SIG-M5 treated with dmso at 0.1 percent for 504 hours (cell line): ENCODE results near the gene MYO3B.

Source experiments
- DNase-seq: peaks from one replicate; lab custom pipeline; 2025; ENCODE audit not compliant: unreplicated experiment; lab: John Stamatoyannopoulos, UW

The MYO3B gene

GRCh38 chr2:170501421-170502043 is 323.6 kb downstream of the MYO3B start:
- no peak for DNase-seq

GRCh38 chr2:170502361-170503130 is 324.6 kb downstream of the MYO3B start:
- DNase-seq: no peak

DNA sequence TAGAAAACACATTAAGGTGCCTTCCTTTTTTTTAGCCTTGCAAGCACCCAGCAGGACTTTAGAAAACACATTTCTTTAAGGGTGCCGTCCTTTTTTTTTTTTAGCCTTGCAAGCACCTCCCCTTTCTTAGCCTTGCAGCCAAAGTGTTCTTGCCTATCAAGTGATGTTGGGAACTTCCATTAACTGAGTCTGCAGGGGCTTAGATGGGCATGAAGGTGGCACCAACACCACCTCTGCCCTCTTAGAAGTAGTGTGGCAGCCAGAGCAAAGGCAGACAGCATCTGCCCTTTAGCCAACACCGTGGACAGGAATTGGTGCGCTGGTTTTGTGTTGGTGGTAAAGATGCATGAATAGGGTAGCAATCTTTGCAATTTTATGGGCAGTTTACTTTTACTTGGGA is 325.6 kb downstream of the MYO3B start:
- no peak for DNase-seq

DNA sequence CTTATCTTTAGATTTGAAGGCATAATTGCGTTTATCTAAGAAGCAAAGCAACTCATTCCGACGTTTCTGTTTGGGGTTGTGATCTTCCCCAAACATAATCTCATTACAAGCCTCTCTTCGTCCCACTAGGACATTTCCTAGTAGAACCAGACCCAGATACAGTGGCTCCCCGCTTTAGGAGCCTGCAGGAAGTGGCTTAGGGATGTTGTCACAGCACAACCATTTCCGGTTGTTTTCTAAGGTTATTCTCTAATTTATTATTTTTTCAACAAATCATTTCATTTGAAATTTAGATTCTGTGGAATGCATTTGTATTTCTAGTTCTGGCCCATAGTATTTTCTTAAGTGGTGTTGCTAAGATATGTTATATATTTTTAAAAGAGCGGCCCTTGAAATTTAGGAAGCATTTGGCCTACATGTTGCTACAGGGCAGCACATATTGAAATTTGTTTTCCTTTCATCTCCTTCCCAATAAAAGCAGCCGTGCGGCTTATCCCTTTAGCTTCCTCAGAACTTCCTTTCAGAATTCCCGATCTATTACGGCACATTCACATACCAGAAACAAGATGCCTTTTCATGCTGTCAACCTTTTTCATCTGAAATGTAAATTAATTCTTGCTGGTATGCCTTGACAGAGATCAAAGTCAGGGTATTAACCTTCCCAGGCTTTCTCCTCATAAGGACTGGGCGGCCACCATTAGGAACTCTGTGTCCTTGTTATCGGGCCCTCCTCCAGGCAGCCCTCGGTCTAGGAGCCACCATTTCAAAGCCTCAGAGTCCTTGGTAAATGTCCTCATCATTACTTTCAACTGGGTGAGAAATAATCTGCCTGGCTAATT is 326.2 kb downstream of the MYO3B start:
- DNase-seq: no peak

DNA sequence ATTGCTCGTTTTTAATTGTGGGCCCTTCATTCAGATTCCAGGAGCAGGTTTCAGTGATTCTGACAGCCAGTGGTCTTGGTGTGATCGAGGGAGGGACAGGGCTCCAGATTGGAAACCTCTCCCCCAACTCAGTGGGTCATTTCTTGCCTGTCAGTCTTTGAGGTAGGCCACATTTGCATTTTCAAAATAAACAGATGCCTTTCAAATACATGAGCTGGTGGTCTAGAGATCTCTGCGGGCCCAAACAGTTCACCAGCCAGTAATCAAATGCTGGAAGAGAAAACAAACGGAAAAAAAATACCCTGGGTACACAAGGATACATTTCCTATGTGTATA is 326.8 kb downstream of the MYO3B start:
- no peak for DNase-seq

GRCh38 chr2:170505631-170506275 is 327.8 kb downstream of the MYO3B start:
- DNase-seq: no peak

DNA sequence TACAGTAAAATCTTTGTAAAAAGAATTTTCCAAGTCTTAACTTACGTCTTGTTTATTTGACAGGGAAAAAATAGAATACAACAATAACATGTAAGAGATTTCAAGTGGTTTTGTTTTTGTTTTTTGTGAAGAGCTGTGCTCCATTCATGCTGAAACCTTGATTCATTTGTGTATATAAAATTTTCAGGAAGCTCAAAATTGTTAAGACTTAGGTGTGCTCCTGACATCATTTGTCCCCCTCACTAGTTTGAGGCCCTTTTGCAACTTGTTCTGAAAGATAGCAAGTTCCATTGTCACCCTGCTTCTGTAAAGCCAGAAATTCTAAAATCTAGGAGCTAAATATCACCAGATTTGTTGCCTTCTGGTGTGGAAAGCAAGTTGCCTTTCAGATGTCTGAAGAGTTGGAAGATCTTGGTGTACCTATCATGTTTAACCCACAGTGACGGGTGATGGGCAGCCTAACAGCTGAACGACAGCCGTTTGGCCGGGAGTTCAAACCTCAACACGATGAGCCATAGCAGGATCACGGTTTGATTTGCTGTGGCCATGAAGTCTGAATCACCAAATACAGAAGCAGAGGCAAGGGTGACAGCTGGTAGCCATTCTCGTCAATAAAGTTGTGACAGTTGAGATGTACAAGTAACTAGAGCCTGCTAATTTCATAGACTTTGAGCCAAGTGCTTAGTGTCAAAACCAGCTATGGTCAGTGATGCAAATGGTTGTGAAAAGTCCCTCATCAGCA is 331.7 kb downstream of the MYO3B start:
- DNase-seq: no peak

DNA sequence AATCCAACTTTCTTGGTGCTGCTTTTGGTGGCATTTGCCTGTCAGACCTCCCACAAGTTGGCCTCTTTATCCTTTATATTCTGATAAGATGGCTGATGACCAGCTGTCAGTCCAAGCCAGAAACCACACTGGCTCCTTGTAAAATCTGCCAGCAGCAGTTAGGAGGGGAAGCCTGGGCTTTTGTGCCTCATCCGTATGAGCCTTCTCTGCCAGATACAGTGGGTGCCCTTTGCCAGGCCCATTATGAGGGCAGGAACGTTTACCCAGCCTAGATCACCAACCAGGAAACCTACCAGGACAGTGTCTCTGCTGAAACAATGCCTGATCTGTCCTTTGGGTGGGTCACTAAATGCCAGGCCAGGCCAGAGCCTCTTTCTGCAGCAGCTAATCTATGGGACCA is 334.3 kb downstream of the MYO3B start:
- no peak for DNase-seq

- no peak for DNase-seq
Observed at GRCh38 chr2:170514140-170514539, 336.2 kb downstream of the MYO3B start.

GRCh38 chr2:170517538-170517937 is 339.6 kb downstream of the MYO3B start:
- DNase-seq: no peak

GRCh38 chr2:170518911-170519310 is 341.0 kb downstream of the MYO3B start:
- DNase-seq: no peak

GRCh38 chr2:170521299-170521698 is 343.4 kb downstream of the MYO3B start:
- DNase-seq: no peak

DNA sequence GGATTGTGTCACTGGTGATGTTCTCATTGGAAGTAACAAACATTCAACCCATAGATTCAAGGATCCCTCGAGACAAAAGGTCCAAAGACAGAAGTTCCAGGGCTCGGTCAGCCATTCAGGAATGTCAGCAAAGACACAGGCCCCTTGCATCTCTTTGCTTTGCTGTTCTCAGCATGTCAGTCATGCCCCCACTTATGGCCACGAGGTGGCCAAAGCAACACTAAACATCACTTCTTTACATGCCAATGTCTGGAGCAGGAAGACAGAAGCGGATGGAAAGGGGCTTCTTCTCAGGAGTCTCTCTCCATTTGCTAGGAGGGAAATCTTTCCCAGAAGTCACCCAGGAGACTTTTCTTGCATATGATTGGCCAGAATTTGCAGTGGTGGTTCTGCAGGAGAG is 345.6 kb downstream of the MYO3B start:
- DNase-seq: no peak

- DNase-seq: no peak
Observed at GRCh38 chr2:170524828-170525565, 347.1 kb downstream of the MYO3B start.

DNA sequence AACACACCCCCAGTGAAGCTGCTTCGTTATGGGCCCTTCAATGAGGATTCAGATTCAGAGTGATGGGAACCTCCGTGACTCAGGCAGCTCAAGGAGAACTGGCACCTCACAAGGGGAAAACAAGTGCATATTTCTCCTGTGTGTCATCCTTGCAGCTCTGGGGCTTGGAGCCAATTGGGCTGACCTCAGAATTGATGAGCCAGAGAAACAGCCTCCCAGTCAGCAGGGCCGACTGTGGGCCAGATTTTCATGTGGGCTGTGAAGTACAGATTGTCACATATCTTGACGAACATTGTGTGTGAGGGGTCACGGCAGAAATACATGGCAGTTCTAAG is 347.6 kb downstream of the MYO3B start:
- no peak for DNase-seq

DNA sequence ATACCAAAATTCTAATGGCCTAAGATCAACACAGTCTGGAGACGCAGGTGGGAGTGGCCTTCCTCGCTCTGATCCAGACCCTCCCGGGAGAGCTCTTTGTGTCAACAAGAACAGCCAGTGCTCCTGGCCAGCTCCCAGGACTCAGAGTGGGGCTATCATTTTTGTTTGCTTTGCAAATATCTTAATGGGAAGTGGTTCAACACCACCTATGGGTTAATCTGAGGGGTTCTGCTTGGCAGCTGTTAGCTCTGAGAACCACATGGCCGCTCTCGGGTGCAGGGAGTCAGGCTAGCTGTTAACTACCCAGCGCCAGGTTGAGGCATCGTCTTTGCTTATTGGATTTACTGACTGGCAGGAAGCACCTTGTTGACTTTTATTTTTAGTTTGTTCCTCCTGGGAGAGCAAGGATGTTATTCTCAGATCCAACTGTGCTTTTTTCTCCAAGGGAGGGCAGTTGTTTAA is 352.4 kb downstream of the MYO3B start:
- DNase-seq: no peak

- no peak for DNase-seq
Observed at GRCh38 chr2:170530803-170531564, 353.0 kb downstream of the MYO3B start.

DNA sequence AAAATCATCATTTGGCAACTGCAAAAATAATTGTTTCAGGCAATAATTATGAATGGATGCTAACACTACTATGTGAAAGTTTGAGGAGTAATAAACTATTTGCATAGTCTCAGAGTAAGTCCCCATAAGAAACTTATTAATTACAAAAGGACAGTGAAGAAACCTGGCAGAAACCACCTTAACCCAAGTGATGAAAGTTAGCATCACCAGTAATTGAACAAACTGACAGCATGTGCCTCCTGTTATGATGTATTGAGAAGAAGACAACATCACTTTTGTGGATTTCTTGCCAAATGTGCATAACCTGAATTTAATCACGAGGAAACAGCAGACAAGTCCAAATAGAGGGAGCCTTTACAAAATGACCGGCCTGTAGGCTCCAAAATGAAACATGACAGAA is 353.9 kb downstream of the MYO3B start:
- DNase-seq: no peak

GRCh38 chr2:170533156-170533555 is 355.2 kb downstream of the MYO3B start:
- DNase-seq: no peak
